Measurements from ENCODE around the gene CCNF.
"Not testable (repeated sequence)": the region's sequence is repeated elsewhere in the genome, so short reads cannot be mapped to it uniquely, and the experiment has no call there.

CCNF gene, protein sequence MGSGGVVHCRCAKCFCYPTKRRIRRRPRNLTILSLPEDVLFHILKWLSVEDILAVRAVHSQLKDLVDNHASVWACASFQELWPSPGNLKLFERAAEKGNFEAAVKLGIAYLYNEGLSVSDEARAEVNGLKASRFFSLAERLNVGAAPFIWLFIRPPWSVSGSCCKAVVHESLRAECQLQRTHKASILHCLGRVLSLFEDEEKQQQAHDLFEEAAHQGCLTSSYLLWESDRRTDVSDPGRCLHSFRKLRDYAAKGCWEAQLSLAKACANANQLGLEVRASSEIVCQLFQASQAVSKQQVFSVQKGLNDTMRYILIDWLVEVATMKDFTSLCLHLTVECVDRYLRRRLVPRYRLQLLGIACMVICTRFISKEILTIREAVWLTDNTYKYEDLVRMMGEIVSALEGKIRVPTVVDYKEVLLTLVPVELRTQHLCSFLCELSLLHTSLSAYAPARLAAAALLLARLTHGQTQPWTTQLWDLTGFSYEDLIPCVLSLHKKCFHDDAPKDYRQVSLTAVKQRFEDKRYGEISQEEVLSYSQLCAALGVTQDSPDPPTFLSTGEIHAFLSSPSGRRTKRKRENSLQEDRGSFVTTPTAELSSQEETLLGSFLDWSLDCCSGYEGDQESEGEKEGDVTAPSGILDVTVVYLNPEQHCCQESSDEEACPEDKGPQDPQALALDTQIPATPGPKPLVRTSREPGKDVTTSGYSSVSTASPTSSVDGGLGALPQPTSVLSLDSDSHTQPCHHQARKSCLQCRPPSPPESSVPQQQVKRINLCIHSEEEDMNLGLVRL

DNA sequence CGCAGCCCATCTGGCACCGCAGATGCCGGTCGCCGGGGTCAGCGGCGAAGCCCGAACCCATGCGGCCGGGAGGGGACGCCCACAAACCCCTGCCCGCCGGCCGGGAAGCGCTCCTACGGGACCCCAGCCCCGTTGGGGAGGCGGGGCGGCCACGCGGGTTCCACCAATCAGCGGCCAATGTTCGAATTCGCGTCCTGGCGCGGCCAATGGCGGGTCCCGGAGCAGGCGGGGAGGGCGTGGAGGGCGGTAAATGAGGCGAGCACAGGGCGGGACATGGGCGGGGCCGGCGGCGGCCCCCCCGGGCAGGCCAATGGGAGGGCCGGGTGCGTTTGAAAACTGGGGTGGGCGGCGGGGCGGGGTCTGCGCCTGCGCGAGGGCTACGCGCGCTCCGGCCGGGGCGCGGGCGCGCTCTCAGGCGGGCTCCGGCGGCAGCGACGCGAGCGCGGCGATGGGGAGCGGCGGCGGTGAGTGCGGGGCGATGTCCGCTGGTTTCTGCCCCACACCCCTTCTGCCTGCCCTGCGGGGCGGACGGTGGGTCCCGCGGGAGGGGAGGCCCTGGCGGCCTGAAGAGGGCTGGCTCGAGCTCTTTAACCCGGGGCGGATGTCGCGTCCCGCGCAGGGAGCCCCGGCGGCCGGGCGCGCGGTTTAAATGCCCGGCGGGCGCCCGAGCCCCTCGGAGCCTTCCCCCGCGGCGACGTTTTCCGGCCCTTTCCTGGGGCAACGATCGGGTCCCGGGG lies at the start of gene CCNF:
Gene CCNF, plus strand, starts transcription at position 414 of the 737 bp plus-strand sequence. Its CDS starts 35 bp downstream, at position 449.
- H3K27me3 ChIP-seq, result no peaks in the 10 kb centered on the region
- H3K36me3 ChIP-seq, result peaks cover 0 to 15% (median 0%) of the 10 kb centered on the region in 3 donors
- peaks cover 0 to 16% (median 13%) of the 10 kb centered on the region in 4 donors for H3K4me1 ChIP-seq
- peak in 1 of 2 experiments; percentile 26 for TF ChIP-seq CTCF (IDR thresholded peaks at IDR 0.05)
- no peaks in the 10 kb centered on the region for H3K9me3 ChIP-seq
- peak within 1 kb of the TSS; percentile 63 to 96 for H3K4me3 ChIP-seq
- peak; percentile 96 to 98 for DNase-seq
- peak within 1 kb of the TSS; percentile 73 to 75 for H3K27ac ChIP-seq
- intact Hi-C loops (cut with DNase I; ENCODE audit: low total_unique reads), result loop anchor here (2.0 to 5.0 kb wide), 2 partner anchors 73 to 88 kb away; partner anchors contain the start of gene ABCA3

DNA sequence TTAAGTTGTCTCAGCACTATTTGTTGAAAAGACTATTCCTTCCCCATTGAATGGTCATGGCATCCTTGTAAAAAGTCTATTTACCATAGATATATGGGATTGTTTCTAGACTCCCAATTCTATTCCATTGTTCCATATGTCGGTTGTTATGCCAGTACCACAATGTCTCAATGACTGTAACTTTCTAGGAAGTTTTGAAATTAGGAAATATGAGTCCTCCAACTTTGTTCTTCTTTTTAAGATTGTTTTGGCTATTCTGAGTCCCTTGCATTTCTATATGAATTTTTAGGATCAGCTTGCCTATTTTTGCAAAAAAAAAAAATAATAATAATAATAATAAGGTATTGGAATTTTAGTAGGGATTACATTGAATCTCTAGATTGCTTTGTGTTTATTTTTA lies 45.7 kb upstream of the CCNF start:
- intact Hi-C loops (cut with DNase I; ENCODE audit: low total_unique reads), result no loop called here
- DNase-seq, result no peak
- Histone ChIP-seq H3K27ac (no peak overlapping the region), H3K4me1 (no peaks in the 10 kb centered on the region), H3K4me3 (no peak overlapping the region), H3K9me3 (no peaks in the 10 kb centered on the region), H3K27me3 (peaks cover 0 to 7% of the 10 kb centered on the region in 2 donors), H3K36me3 (no peaks in the 10 kb centered on the region)
- TF ChIP-seq CTCF (IDR thresholded peaks at IDR 0.05), result no peak

DNA sequence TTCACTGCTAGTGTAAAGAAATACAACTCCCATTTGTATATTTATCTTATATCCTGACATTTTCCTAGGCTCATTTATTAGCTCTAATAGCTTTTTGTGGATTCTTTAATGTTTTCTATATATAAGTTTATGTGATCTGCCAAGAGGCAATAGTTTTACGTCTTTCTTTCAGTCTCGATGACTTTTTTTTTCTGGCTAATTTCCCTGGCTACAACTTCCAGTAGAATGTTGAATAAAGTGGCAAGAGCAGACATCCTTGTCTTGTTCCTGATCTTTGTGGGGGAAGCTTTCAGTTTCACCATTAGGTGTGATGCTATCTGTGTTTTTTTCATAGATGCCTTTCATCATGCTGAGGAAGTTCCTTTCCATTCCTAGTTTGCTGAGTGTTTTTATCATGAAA lies 44.8 kb upstream of the CCNF start:
- peaks cover 0 to 7% of the 10 kb centered on the region in 2 donors for H3K27me3 ChIP-seq
- H3K36me3 ChIP-seq, result no peaks in the 10 kb centered on the region
- H3K4me3 ChIP-seq, result no peak overlapping the region
- no peaks in the 10 kb centered on the region for H3K4me1 ChIP-seq
- intact Hi-C loops (cut with DNase I; ENCODE audit: low total_unique reads), result no loop called here
- H3K27ac ChIP-seq, result no peak overlapping the region
- no peak for TF ChIP-seq CTCF (IDR thresholded peaks at IDR 0.05)
- peaks cover 0 to 8% (median 4%) of the 10 kb centered on the region in 3 donors for H3K9me3 ChIP-seq
- DNase-seq, result no peak

DNA sequence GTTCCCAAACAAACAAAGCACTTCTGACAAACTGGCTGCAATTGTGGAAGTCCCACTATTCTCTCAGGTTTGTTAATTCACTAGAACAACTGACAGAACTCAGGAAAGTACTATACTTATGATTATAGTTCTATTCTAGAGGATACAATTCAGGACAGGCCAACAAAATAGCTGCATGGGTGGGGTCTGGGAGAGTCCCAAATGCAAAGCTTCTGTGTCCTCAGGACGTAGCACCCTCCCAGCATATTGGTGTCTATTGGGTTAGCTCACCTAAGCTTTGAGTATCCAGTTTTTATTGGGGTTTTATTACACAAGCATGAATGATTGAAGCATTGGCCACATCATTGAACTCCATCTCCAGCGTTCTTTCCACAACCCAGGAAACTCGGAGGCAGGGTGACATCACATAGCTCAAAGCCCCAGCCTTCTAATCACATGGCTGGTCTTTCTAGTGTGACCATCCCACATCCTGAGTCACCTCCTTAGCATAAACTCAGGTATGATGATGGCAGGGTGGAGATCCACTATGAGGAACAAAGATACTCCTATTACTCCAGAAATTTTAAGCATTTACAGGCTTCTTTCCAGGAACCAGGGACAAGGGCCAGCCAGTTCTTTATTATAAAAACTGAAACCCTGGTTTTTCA lies 43.9 kb upstream of the CCNF start:
- intact Hi-C loops (cut with DNase I; ENCODE audit: low total_unique reads), result no loop called here
- H3K4me3 ChIP-seq, result no peak overlapping the region
- no peak overlapping the region for H3K27ac ChIP-seq
- H3K9me3 ChIP-seq, result peaks cover 0 to 8% (median 7%) of the 10 kb centered on the region in 3 donors
- peaks cover 0 to 7% of the 10 kb centered on the region in 2 donors for H3K27me3 ChIP-seq
- no peak for TF ChIP-seq CTCF (IDR thresholded peaks at IDR 0.05)
- DNase-seq, result no peak
- no peaks in the 10 kb centered on the region for H3K36me3 ChIP-seq
- H3K4me1 ChIP-seq, result no peaks in the 10 kb centered on the region

DNA sequence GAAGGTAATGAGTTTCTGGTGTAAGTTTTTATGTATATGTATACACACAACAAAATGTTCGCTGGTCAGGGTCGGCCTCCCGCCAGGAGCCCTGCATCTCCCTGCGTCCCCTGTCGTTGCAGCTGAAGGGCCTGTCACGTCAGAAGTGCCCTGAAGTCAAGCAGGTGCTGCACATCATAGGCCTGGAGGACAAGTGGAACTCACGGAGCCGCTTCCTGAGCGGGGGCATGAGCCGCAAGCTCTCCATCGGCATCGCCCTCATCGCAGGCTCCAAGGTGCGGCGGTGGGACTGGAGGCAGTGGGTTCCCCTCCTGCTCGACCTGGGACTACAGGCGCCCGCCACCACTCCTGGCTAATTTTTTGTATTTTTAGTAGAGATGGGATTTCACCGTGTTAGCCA lies 43.3 kb upstream of the CCNF start:
- H3K27me3 ChIP-seq; DNase-seq; H3K9me3 ChIP-seq; H3K36me3 ChIP-seq; H3K4me1 ChIP-seq; H3K4me3 ChIP-seq; H3K27ac ChIP-seq; intact Hi-C loops (cut with DNase I; ENCODE audit: low total_unique reads): not testable (repeated sequence)
